ENCODE data around the gene DOP1B.
A peak's percentile ranks its signal among the peaks of the same experiment; 100 is the strongest.

Gene DOP1B

DNA sequence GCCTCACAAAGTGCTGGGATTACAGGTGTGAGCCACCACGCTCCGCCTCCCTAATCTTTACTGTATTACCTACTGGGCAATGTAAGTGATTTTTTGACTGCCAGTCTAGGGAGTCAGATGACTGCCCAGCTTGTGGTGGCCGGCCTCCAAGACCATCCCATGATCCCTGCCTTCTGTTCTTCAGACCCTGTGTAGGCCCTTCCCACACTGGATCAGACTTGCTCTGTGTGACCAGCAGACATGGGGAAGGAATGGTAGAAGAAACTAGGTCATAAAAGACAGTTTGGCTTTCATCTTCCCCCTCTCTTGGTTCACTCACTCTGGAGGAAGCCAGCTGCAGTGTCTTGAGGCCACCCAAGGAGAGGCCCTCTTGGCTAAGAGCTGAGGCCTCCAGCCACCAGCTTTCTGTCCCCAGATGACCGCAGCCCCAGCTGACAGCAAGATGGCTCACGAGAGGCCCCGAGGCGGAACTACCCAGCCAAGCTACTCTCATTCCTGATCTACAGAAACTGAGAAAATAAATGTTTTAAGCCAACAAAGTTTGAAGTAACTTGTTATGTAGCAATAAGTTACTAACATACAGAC, 36.2 kb upstream of the DOP1B start:
- DNase-seq (ENCODE audit: extremely low read depth, low read depth) = no peak
- no peak for TF ChIP-seq CTCF (IDR thresholded peaks at IDR 0.05; ENCODE audit: low read depth, low read length)

DNA sequence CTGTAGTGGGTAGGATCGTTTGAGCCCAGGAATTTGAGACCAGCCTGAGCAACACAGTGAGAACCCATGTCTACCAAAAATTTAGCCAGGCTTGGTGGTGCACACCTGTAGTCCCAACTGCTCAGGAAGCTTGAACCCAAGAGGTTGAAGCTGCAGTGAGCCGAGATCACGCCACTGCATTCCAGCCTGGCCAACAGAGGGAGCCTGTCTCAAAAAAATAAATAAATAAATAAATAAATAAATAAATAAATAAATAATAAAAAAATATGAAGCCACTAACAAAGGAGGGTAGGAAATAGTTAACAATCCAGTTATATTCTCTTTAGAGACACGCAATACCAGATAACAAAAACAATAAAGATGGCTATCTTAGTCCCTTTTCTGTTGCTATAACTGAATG, 33.6 kb upstream of the DOP1B start:
- peak; percentile 35 for TF ChIP-seq CTCF (IDR thresholded peaks at IDR 0.05; ENCODE audit: low read depth, low read length)
- no peak for DNase-seq (ENCODE audit: extremely low read depth, low read depth)

GRCh38 chr21:36124395-36124794, 32.2 kb upstream of the DOP1B start:
- no peak for TF ChIP-seq CTCF (IDR thresholded peaks at IDR 0.05; ENCODE audit: low read depth, low read length)
- no peak for DNase-seq (ENCODE audit: extremely low read depth, low read depth)

- peak; percentile 95 for TF ChIP-seq CTCF (IDR thresholded peaks at IDR 0.05; ENCODE audit: low read depth, low read length)
- no peak for DNase-seq (ENCODE audit: extremely low read depth, low read depth)
Observed at GRCh38 chr21:36125512-36126207, 31.0 kb upstream of the DOP1B start.

DNA sequence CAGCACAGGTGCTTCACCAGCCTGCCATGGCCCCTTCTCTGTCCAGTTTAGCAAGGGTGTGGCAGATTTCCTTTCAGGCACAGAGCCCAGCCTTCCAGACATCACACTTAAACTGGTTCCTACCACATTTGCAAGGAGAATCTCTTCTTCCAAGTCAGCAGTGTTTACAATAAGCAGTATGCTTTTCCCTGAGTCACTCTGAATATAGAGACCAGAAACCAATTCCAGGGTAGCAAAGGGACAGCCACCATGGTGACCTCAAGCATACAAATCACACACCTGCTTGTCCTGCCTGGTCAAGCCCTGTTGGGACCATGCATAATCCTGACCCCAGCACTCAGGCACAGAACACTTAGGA, 30.4 kb upstream of the DOP1B start:
- TF ChIP-seq CTCF (IDR thresholded peaks at IDR 0.05; ENCODE audit: low read depth, low read length) = no peak
- no peak for DNase-seq (ENCODE audit: extremely low read depth, low read depth)

- DNase-seq (ENCODE audit: extremely low read depth, low read depth) = no peak
- no peak for TF ChIP-seq CTCF (IDR thresholded peaks at IDR 0.05; ENCODE audit: low read depth, low read length)
Observed at GRCh38 chr21:36126621-36127110, 30.0 kb upstream of the DOP1B start.

DNA sequence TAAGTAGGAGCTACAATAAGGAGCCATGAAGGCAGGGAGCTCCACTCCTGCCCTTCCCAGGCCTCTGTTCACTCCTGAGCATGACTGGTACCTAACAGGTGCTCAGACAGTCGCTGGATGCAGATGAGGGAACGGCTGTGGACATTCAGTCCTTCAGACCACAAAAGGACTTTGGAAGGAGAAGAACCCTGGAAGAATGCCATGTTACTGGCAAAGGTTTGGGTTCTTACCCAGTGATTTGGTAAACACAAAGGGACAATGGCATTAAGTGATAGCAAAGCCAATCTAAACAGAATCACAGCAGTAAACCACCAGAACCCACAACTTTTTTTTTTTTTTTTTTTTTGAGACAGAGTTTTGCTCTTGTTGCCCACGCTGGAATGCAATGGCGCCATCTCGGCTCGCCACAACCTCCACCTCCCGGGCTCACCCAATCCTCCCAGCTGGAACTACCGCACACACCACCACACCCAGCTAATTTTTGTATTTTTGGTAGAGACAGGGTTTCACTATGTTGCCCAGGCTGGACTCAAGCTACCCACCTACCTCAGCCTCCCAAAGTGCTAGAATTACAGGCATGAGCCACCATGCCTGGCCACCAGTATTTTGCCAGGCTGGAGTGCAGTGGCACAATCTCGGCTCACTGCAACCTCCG, 29.2 kb upstream of the DOP1B start:
- no peak for DNase-seq (ENCODE audit: extremely low read depth, low read depth)
- TF ChIP-seq CTCF (IDR thresholded peaks at IDR 0.05; ENCODE audit: low read depth, low read length) = no peak
